ACC112 (cell line): Measurements from ENCODE around the gene CNTFR.
"Not testable (repeated sequence)": the region's sequence is repeated elsewhere in the genome, so short reads cannot be mapped to it uniquely, and the experiment has no call there.

Source experiments
- H2AFZ ChIP-seq: fragments of 200-600 bp; sonication (generic); one replicate; pipeline ENCODE4 v1.6.0; 2017; ENCODE audit warnings: antibody characterized with exemption, low read length; ENCODE audit not compliant: unreplicated experiment
- H3K27ac ChIP-seq: fragments of 200-600 bp; sonication (generic); 2 replicates; pipeline ENCODE4 v1.5.1; 2014; ENCODE audit warnings: low read depth, mild to moderate bottlenecking, antibody characterized with exemption, low read length, moderate library complexity
- H3K27me3 ChIP-seq: fragments of 200-600 bp; sonication (generic); 2 replicates; pipeline ENCODE4 v1.6.1; 2014; ENCODE audit warnings: mild to moderate bottlenecking, antibody characterized with exemption, low read length, moderate library complexity, mixed read lengths; ENCODE audit not compliant: insufficient read depth
- H3K36me3 ChIP-seq: fragments of 200-600 bp; sonication (generic); 2 replicates; pipeline ENCODE4 v1.6.1; 2016; ENCODE audit warnings: mild to moderate bottlenecking, antibody characterized with exemption, low read length, moderate library complexity, mixed read lengths; ENCODE audit not compliant: insufficient read depth
- H3K4me1 ChIP-seq: fragments of 200-600 bp; sonication (generic); one replicate; pipeline ENCODE4 v1.6.1; 2016; ENCODE audit warnings: low read length, mixed read lengths; ENCODE audit not compliant: insufficient read depth, unreplicated experiment, control insufficient read depth
- H3K4me3 ChIP-seq: fragments of 200-600 bp; sonication (generic); 2 replicates; pipeline ENCODE4 v1.5.1; 2014; ENCODE audit warnings: mild to moderate bottlenecking, low read depth, low read length
- H3K79me2 ChIP-seq: fragments of 200-600 bp; sonication (generic); one replicate; pipeline ENCODE4 v1.6.0; 2016; ENCODE audit warnings: low read length; ENCODE audit not compliant: control insufficient read depth, unreplicated experiment, insufficient read depth

Gene CNTFR

GRCh38 chr9:34544035-34544434 lies 45.5 kb downstream of the CNTFR start:
- H3K79me2 ChIP-seq: no peaks in the 10 kb centered on the region
- no peaks in the 10 kb centered on the region for H3K36me3 ChIP-seq
- peaks cover 17% of the 10 kb centered on the region for H3K27me3 ChIP-seq
- H3K4me3 ChIP-seq: no peak overlapping the region
- no peak overlapping the region for H3K27ac ChIP-seq
- no peaks in the 10 kb centered on the region for H3K4me1 ChIP-seq
- H2AFZ ChIP-seq: no peak overlapping the region

GRCh38 chr9:34541540-34541939 lies 48.0 kb downstream of the CNTFR start:
- Histone ChIP-seq H3K4me1 (no peaks in the 10 kb centered on the region), H3K79me2 (no peaks in the 10 kb centered on the region), H3K27ac (no peak overlapping the region), H3K27me3 (peaks cover 30% of the 10 kb centered on the region), H2AFZ (no peak overlapping the region), H3K36me3 (no peaks in the 10 kb centered on the region), H3K4me3 (no peak overlapping the region)

GRCh38 chr9:34540827-34541226 lies 48.7 kb downstream of the CNTFR start:
- Histone ChIP-seq H3K27ac (no peak overlapping the region), H3K36me3 (no peaks in the 10 kb centered on the region), H3K4me3 (no peak overlapping the region), H3K4me1 (no peaks in the 10 kb centered on the region), H3K27me3 (peaks cover 35% of the 10 kb centered on the region), H2AFZ (no peak overlapping the region), H3K79me2 (no peaks in the 10 kb centered on the region)

GRCh38 chr9:34536685-34537084 lies 52.8 kb downstream of the CNTFR start:
- Histone ChIP-seq H3K36me3 (no peaks in the 10 kb centered on the region), H2AFZ (no peak overlapping the region), H3K79me2 (no peaks in the 10 kb centered on the region)

GRCh38 chr9:34532041-34532440 lies 57.5 kb downstream of the CNTFR start:
- H2AFZ ChIP-seq, H3K4me3 ChIP-seq, H3K36me3 ChIP-seq, H3K4me1 ChIP-seq, H3K27ac ChIP-seq, H3K79me2 ChIP-seq: not testable (repeated sequence)
- peaks cover 45% of the 10 kb centered on the region for H3K27me3 ChIP-seq

More at GRCh38 chr9:34536685-34537084, 52.8 kb downstream of the CNTFR start:
- Histone ChIP-seq H3K27ac (no peak overlapping the region), H3K27me3 (peaks cover 50% of the 10 kb centered on the region), H3K4me1 (no peaks in the 10 kb centered on the region), H3K4me3 (no peak overlapping the region)

- Histone ChIP-seq H3K4me1 (no peaks in the 10 kb centered on the region), H3K79me2 (no peaks in the 10 kb centered on the region), H3K4me3 (no peak overlapping the region)
These were observed 63.5 kb downstream of the CNTFR start for GRCh38 chr9:34526026-34526425.

GRCh38 chr9:34524349-34524748 lies 65.2 kb downstream of the CNTFR start:
- H3K79me2 ChIP-seq: no peaks in the 10 kb centered on the region
- no peak overlapping the region for H3K27ac ChIP-seq
- H3K4me3 ChIP-seq: no peak overlapping the region
- peaks cover 48% of the 10 kb centered on the region for H3K27me3 ChIP-seq
- no peaks in the 10 kb centered on the region for H3K36me3 ChIP-seq
- H2AFZ ChIP-seq: no peak overlapping the region
- H3K4me1 ChIP-seq: no peaks in the 10 kb centered on the region

More at GRCh38 chr9:34526026-34526425, 63.5 kb downstream of the CNTFR start:
- H3K27me3 ChIP-seq: peaks cover 39% of the 10 kb centered on the region
- no peak overlapping the region for H3K27ac ChIP-seq
- no peaks in the 10 kb centered on the region for H3K36me3 ChIP-seq
- no peak overlapping the region for H2AFZ ChIP-seq

- peaks cover 52% of the 10 kb centered on the region for H3K27me3 ChIP-seq
- peak within 1 kb of the TSS; percentile 69 for H3K4me3 ChIP-seq
- H3K27ac ChIP-seq: no peak within 1 kb of the TSS
- H3K79me2 ChIP-seq: no peaks in the 10 kb centered on the region
- H2AFZ ChIP-seq: peak within 1 kb of the TSS; percentile 70
- H3K4me1 ChIP-seq: no peaks in the 10 kb centered on the region
- no peaks in the 10 kb centered on the region for H3K36me3 ChIP-seq
These were observed 66.3 kb downstream of the CNTFR start, which contains the start of gene ENHO for GRCh38 chr9:34522971-34523797. Gene ENHO (minus strand): TSS chr9:34522990. CDS start chr9:34521695, 1,295 bp downstream.

- no peaks in the 10 kb centered on the region for H3K36me3 ChIP-seq
- no peaks in the 10 kb centered on the region for H3K79me2 ChIP-seq
- H3K27me3 ChIP-seq: peaks cover 57% of the 10 kb centered on the region
- H3K4me3 ChIP-seq: peak overlapping the region; percentile 69
- no peak overlapping the region for H2AFZ ChIP-seq
- H3K27ac ChIP-seq: no peak overlapping the region
- H3K4me1 ChIP-seq: no peaks in the 10 kb centered on the region
These were observed 67.2 kb downstream of the CNTFR start for GRCh38 chr9:34522091-34522887.

GRCh38 chr9:34521406-34522045 lies 68.0 kb downstream of the CNTFR start:
- Histone ChIP-seq H2AFZ (no peak overlapping the region), H3K27me3 (peaks cover 61% of the 10 kb centered on the region), H3K4me3 (no peak overlapping the region), H3K4me1 (no peaks in the 10 kb centered on the region), H3K79me2 (no peaks in the 10 kb centered on the region), H3K27ac (no peak overlapping the region), H3K36me3 (no peaks in the 10 kb centered on the region)
